Astrocyte of the cerebellum (primary cell): ENCODE results near the gene WDR82.

ENCODE experiments used
- DNase-seq: peaks from one replicate; pipeline ENCODE4 v3.0.0-alpha.2; 2011; ENCODE audit warnings: low read depth
- H3K4me3 ChIP-seq: 2 replicates; pipeline ENCODE4 v1.5.1; 2011; ENCODE audit warnings: mild to moderate bottlenecking, low read depth, low read length, moderate library complexity
- in situ Hi-C: cut with HindIII; loops from 2 replicates; pipeline ENCODE4 v1.10.0; 2017; ENCODE audit warnings: low sequenced_read_pairs
- TF ChIP-seq, protein P1 (sequence below): IDR thresholded peaks from 2 replicates; pipeline ENCODE4 v1.5.1; 2012; ENCODE audit warnings: low read length, low read depth, moderate library complexity, mild to moderate bottlenecking; ENCODE audit errors: missing control alignments

WDR82 gene

DNA sequence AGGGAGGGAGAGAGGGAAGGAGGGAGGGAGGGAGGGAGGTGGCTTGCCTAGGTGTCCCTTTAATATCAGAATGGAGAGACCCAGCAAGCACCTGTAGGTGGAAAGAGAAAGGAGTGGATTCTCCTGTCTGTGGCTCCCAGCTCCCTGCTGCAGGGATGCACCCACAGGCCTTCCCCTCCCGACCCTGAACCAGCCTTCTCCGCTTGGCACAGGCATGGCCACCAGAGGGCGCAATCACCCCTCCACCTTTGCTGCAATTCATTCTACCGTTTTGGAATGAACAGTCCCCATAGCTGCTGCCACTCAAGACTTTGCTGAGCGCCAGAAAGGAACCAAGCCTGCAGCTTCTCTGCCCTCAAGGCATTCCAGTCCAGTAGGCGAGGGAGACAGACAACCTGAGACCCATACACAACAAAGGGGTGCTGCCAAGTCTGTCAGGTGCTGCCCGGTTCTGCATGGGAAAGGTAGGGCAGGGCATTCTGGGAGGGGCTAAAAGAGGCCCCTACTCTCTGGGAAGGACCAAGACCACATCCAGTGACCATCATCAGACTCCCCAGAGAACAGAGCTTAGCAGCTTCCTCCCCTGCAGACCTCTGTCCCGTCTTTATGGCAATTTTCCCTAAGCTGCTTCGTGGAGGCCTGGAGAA, 57.9 kb downstream of the WDR82 start:
- in situ Hi-C loops, result loop anchor here (5.0 kb wide), 1 partner anchor 38 kb away; no protein-coding TSS in a partner anchor
- TF ChIP-seq, protein P1, sequence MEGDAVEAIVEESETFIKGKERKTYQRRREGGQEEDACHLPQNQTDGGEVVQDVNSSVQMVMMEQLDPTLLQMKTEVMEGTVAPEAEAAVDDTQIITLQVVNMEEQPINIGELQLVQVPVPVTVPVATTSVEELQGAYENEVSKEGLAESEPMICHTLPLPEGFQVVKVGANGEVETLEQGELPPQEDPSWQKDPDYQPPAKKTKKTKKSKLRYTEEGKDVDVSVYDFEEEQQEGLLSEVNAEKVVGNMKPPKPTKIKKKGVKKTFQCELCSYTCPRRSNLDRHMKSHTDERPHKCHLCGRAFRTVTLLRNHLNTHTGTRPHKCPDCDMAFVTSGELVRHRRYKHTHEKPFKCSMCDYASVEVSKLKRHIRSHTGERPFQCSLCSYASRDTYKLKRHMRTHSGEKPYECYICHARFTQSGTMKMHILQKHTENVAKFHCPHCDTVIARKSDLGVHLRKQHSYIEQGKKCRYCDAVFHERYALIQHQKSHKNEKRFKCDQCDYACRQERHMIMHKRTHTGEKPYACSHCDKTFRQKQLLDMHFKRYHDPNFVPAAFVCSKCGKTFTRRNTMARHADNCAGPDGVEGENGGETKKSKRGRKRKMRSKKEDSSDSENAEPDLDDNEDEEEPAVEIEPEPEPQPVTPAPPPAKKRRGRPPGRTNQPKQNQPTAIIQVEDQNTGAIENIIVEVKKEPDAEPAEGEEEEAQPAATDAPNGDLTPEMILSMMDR, result peak; percentile 94
- DNase-seq, result peak; percentile 46
- H3K4me3 ChIP-seq, result no peak overlapping the region

DNA sequence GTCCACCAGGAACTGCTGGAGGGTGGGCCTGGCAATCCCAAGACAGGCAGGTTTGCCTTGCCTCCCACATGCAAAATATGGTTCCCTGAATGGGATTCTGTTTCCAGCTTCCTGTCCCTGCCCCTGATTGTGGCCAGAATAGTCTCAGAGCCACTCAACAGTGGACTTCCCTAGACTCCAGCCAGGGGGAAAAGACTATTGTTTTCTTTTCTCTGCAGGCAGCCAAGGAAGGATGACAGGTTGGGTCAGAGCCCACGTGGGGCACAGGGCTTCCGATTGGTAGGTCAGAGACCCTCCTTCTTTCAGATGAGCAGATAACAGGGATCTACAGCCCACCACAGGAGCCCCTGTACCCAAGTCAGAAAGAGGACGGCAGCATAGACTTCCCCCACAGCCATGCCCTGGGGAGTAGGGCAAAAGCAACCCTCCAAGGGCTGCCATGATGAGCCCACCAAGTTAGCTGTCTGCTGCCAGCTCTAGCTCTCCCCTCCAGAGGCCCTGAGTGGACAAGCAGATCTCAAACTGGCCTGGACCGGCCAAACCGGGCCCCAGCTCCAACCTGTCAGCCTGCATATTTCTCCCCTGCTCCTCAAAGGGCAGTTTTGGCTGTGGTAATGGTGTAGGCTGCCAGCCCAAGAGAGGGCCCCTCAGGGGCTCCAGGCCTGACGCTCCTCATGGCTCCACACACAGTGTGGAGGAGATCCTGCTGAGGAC, 59.4 kb downstream of the WDR82 start:
- in situ Hi-C loops, result no loop called here
- TF ChIP-seq, protein P1, result no peak
- no peak for DNase-seq
- no peak overlapping the region for H3K4me3 ChIP-seq

DNA sequence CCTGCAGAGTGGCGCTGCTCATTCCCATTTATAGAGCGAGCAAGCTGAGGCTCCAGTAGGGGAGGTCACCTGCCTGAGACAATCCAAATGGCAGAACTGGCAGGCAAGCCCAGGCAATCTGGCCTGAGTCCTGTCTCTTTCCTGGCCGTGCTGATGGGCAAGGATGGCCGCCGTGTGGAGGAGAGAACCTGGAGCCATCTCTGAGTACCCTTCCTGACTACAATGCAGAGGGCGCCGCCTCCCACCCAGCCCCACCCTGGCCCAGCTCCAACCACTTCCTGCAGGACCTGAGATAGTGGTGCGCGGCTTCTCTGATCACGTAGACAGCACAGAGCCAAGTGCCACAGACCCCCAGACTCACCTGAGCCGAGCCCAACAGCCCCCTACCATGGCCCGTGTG, 60.0 kb downstream of the WDR82 start:
- no peak overlapping the region for H3K4me3 ChIP-seq
- TF ChIP-seq, protein P1, result no peak
- in situ Hi-C loops, result no loop called here
- no peak for DNase-seq

DNA sequence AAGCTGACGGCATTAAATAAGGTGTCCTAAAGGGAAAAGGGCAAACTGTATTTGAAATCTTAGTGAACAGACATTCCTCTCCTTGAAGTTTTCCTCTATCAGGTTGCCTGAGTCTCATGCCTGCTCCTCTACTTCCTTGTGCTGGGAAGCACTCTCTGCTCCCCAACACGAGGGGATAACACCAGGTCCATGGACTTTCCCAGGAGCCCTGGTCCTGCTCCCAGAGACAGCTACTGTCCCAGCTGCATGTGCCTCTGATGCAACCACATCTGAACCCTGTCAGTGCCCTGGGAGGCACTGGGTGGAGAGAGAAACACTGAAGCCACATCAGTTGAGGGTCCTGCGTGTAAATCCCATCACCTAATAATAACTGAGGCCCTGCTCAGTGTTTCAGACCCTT, 60.4 kb downstream of the WDR82 start:
- no peak for DNase-seq
- TF ChIP-seq, protein P1, result no peak
- no peak overlapping the region for H3K4me3 ChIP-seq
- in situ Hi-C loops, result no loop called here

DNA sequence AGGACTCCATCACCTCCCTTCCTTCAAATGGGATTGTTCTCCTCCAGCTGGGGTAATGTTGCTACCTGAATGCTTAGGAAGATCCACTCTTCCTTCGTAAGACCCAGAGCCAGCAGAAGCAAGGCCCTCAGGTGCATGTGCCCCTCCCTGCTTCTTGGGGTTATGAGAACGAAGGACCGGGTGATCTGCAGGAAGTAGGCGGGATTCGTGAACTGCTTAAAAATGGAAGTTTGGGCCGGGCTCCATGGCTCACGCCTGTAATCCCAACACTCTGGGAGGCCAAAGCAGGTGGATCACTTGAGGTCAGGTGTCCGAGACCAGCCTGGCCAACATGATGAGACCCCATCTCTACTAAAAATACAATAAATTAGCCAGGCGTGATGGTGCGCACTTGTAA, 61.0 kb downstream of the WDR82 start:
- in situ Hi-C loops, result no loop called here

DNA sequence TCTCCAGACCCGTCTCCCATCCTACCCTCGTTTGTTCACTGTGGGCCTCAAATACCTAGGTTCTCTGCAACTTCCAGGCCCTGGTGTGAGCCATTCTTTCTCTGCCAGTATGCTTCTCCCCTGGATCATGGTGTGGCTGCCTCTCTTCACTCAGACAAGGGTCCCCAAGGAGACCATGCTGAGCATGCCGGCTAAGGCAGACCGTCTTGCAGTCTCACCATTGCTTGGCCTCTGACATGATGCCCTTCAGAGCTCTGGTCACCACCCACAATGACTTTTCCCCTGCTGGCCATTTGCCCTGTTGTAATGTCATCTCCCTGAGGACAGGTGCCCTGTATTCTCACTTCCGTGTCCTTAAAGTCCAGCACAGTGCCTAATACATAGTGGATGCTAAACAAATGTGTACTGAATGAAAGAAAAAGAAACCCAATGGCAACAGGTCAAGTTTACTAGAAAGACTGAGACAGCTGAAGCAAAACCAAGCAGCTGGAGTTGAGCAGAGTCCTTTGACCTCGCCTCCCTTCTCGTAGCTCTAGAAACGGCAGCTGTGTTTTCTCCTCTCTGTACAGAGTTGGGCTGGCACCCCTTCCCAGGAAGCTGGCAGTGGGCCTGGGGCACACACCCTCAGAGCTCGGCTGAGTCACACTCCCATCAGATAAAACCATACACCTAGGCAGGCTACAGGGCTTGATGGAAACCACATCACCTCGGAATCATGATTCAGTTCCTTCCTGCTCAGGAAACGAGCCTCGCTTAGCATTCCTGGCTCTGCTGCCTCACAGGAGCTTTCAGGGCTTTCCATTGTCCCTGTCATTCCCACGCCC, 61.7 kb downstream of the WDR82 start:
- DNase-seq, result peak; percentile 49
- no peak overlapping the region for H3K4me3 ChIP-seq
- in situ Hi-C loops, result no loop called here
- TF ChIP-seq, protein P1, result no peak

More for the DNA sequence above, 61.0 kb downstream of the WDR82 start:
- no peak overlapping the region for H3K4me3 ChIP-seq
- TF ChIP-seq, protein P1, result no peak
- DNase-seq, result no peak
